Measurements from ENCODE around the gene TEPSIN. TPM values are rescaled to one million over a fixed set of nuclear protein-coding genes. Genes with fewer than 3 reads are reported as not detected.

TEPSIN gene
- total and polyA plus RNA-seq, 2 of the 8 experiments (the other 6 are each of a cell fraction or from before 2014, with no cell fraction given), result 22.9 to 28.0 TPM

GRCh38 chr17:81254955-81255717 is 16.3 kb upstream of the TEPSIN start (continued):
- no peak for TF ChIP-seq RFX5 (IDR thresholded peaks at IDR 0.05; ENCODE audit: borderline replicate concordance, low read depth, low read length)
- TF ChIP-seq TEAD4 (IDR thresholded peaks at IDR 0.05; ENCODE audit: low read depth, low read length), result no peak
- no peak for TF ChIP-seq RXRA (IDR thresholded peaks at IDR 0.05; ENCODE audit: insufficient read depth, low read depth, low read length)
- TF ChIP-seq RAD21 (IDR thresholded peaks at IDR 0.05 in 1 of 2, conservative IDR thresholded peaks at IDR 0.05 in 1 of 2; ENCODE audit: low read depth in 2 of 2, low read length in 2 of 2), result peak; percentile 29 to 45; a peak in 3 of 4 replicates
- TF ChIP-seq SIRT6 (IDR thresholded peaks at IDR 0.05; ENCODE audit: low read length), result no peak
- no peak for TF ChIP-seq ZNF274 (IDR thresholded peaks at IDR 0.05; ENCODE audit: borderline replicate concordance, extremely low read depth, low read length)
- peak; percentile 31; the same call in 1 of the 2 replicates for TF ChIP-seq EGR1 (IDR thresholded peaks at IDR 0.05; ENCODE audit: borderline replicate concordance, low read depth, low read length)
- TF ChIP-seq KDM5A (IDR thresholded peaks at IDR 0.05; ENCODE audit: low read length), result no peak
- no peak for TF ChIP-seq SP4 (IDR thresholded peaks at IDR 0.05; ENCODE audit: low read length)
- TF ChIP-seq HDAC6 (IDR thresholded peaks at IDR 0.05; ENCODE audit: low read depth, low read length), result no peak
- TF ChIP-seq GABPA (IDR thresholded peaks at IDR 0.05; ENCODE audit: borderline replicate concordance, insufficient read depth, low read length), result peak; percentile 37; the same call in 1 of the 2 replicates
- no peak for TF ChIP-seq TCF12 (IDR thresholded peaks at IDR 0.05; ENCODE audit: low read depth, low read length)
- no peak for TF ChIP-seq SIN3A (conservative IDR thresholded peaks at IDR 0.05 in 1 of 2, IDR thresholded peaks at IDR 0.05 in 1 of 2; ENCODE audit: low read depth in 1 of 2, low read length in 2 of 2)
- TF ChIP-seq, protein P1, sequence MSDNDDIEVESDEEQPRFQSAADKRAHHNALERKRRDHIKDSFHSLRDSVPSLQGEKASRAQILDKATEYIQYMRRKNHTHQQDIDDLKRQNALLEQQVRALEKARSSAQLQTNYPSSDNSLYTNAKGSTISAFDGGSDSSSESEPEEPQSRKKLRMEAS (IDR thresholded peaks at IDR 0.05), result no peak
- TF ChIP-seq POLR2A (IDR thresholded peaks at IDR 0.05; ENCODE audit: control extremely low read depth in 1 of 2, low read depth in 2 of 2, low read length in 2 of 2), result no peak
- no peak for TF ChIP-seq TBP (IDR thresholded peaks at IDR 0.05; ENCODE audit: low read depth, low read length)
- TF ChIP-seq SP1 (IDR thresholded peaks at IDR 0.05; ENCODE audit: low read depth, low read length), result no peak
- no peak for TF ChIP-seq BRCA1 (IDR thresholded peaks at IDR 0.05; ENCODE audit: low read depth, low read length)

All from H1 (cell line).